SW480 (cell line): ENCODE measurements around the gene CELF2.

ENCODE experiments used
- DNase-seq: peaks from one replicate; pipeline ENCODE4 v3.0.0-alpha.2; 2016; ENCODE audit warnings: low spot score

CELF2 gene

GRCh38 chr10:11058965-11059364 is 41.3 kb downstream of the CELF2 start:
- DNase-seq: no peak

DNA sequence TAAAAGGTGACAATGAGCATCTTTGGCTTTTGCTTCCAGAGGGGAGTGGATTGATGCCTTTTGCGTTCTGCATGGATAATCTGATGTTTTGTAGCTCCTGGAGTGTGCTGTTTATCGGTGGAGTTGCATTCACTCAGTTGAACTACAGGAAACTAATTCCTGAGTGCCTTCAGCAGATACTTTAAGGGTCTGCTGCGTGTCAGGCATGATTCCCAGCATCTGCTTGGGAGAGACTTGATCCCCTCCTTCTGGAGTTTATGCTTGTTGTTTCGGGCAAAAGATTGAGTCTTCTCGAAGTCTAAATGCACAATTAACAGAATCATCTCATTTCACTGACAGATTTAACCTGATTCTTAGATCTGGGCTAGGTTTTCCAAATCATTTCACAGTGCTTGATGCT is 46.2 kb downstream of the CELF2 start:
- DNase-seq: no peak

DNA sequence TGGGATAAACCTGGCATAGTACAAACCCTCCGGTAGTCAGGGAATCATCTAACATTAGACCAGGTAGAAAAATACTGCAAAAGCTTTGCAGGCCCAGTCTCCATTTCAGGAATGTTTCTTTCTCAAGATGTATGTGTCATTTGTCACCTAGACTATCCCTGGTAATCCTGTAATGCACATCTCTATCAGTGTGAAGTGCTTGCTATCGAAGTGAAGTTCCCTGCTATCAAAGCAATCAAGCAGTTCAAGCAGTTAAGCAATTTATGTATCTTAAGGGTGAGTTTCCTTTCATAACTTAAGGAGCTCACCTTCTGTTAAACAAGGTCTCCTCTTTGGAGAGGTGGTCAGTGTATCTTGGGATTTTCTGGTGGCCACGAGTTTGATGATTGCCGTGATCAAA is 47.2 kb downstream of the CELF2 start:
- no peak for DNase-seq

GRCh38 chr10:11065567-11065966 is 47.9 kb downstream of the CELF2 start:
- no peak for DNase-seq

GRCh38 chr10:11066520-11066919 is 48.8 kb downstream of the CELF2 start:
- DNase-seq: no peak

DNA sequence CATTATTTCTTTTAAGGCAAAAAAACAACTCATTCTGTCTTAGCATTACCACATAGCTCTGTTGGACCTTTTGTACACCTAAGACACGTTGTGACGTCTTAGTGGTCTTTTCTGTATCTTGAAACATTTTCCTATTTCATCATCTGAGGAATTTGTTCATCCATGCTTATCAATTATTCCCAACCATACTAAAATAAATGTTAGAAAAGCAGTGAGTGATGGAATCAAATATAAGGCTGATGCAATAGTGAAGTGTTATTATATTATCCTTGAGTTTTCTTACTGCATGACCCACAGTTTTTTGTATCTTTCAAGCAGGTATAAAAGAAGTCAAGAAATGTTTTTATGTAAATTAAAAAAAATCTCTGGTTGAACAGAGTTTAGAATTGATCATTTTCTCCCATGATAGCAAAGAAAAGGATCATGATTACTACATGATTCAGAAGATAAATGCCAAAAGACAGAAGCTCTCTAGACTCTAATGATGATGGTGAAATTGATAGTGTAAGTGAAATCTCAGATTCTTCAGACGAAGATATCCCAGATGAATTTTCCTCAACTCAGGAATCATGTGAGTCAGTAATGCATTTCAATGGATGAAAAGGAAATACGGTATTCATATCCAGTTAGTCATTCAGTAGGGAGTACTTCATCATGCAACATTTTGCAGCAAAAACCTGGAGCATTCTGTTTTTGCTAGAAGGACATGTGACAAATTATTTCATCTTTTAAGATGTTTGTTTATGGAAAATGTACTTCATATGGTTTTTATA is 51.4 kb downstream of the CELF2 start:
- no peak for DNase-seq

GRCh38 chr10:11073410-11073809 is 55.7 kb downstream of the CELF2 start:
- DNase-seq: no peak

- DNase-seq: no peak
Observed at GRCh38 chr10:11074536-11075267, 57.0 kb downstream of the CELF2 start.

GRCh38 chr10:11076221-11076620 is 58.5 kb downstream of the CELF2 start:
- DNase-seq: no peak

DNA sequence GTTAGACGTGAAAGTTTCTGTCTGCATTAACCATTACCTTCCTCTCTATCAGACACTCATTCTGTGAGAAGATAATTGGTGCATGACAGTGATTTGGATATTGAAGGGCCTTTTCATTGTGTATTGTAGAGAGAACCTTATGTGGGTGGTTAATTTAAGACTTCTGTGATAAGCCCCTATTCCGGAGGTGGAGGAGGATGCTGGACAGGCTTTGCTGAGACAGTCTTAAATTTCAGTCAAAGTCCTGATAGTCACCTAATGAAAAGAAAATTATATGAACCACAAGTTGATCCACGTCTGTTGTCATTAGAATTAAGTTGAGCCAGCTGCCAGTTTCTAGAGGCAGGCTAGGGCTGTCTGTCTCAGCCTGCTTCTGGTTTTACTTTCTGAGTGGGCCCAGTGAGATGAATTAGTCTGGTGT is 62.9 kb downstream of the CELF2 start:
- DNase-seq: no peak

DNA sequence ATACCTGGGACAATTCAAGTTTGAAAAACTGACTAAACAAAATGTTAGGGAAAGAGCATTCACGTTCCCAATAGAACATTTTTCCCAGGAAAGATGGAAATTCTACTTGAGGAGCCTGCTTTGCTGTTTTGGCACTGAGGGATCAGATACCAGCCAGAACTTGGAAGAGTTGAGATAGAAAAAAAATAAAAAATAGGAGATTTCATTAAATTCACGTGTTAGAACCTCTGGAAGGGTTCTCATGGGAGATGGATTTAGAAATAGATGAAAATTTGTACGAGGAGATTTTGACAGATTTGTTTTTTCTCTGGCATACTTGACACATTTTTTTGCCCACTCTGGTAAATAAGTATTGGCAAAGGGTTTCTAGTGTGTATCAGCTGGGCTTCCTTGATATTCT is 63.7 kb downstream of the CELF2 start:
- no peak for DNase-seq

DNA sequence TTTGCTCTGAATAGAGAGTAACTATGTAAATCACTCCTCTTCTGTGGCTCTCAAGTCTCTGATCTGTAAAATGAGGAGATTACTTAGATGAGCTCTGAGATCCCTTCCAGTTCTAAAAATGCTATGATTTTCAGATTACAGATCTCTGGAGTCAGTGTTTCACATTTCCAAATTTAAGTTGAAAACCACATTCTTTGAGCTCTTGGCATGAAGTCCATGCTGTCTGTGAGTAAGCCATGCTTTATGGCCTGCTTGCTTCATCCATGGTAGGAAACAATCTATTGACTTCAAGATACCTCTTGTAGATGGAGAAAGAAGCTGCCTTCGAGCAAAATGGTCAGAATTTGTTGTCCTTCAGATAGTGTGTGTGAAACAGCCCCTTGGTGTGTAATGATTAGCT is 64.9 kb downstream of the CELF2 start:
- no peak for DNase-seq

DNA sequence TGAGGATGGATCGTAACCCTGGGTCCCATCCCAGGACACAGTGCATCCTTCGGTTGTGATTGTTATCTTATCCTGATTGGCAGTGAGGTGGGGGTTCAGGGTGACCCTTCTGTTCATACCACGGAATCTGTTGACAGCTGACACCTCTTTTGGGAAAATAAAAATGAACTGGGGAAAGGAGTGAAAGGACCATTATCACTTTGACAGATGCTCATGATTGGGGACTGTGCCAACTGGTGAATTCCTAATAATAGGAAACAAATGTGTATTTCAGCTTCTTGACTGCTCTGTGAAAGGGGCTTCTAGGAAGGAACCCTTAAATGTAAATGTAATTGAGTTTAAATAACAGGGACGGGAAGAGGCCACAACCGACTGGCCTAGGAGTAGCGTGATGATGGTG is 65.4 kb downstream of the CELF2 start:
- DNase-seq: no peak

DNA sequence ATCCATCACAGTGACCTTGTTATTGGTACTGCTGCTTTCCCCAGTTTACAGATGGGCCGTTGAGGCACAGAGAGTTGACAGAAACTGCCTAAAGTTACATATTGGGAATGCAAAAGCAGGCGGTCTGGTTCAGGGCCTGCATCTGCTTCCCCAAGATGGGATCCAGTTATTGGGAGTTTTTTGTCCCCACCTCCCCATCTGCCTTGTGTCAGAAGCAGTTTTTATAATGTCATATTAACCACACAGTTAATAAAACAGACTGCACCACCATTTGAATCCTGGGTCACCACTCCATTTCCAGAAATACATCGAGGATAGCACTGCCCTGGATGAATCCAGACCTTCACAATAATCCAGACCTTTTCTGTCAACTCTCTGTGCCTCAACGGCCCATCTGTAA is 67.9 kb downstream of the CELF2 start:
- DNase-seq: no peak

DNA sequence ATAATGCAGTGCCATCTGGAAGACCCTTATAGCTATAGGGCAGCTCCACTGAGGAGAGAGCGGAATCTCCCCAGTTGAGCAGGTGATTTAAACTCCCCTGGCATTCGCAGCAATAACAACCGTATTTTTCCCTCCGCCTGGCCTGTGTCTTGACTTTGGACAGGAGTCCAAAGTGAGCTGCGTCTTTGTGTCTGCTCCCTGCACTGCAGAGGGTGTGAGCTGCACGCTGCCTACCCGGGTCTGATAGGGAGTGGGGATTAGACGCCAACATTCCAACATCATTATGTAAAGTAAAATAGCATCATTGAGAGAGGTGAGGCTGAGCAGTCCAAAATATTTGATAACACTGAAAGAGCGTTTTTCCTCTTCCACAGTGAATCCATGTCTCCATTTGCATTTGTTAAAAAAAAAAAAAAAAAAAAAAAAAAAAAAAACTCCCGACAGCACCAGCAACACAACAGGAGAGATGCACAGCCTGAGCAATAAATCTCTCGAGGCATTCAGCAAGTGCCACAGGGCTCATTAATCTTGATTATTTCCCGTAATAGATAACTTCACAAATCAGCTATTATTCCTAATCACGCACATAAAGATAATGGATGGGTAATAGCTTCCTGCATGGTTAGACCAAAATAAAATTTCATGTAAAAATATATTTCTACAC is 68.6 kb downstream of the CELF2 start:
- no peak for DNase-seq

GRCh38 chr10:11087372-11087771 is 69.7 kb downstream of the CELF2 start:
- DNase-seq: no peak

DNA sequence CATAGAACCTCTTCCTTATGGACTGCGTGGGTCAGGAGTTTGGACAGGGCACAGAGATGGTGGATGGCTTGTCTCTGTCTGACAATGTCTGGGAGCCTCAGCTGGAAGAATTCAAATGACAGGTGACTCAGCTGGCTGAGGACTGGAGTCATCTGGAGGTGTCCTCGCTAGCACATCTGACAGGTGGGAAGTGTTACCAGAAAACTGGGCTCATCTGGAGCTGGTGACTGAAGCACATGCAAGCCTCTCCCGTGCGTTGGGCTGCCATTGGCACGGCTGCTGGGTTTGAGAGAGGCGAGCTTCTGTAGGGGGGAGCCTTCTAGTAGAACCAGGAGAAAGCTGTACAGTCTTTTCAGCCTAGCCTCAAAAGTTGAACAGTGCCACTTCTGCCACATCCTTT is 71.0 kb downstream of the CELF2 start:
- no peak for DNase-seq

DNA sequence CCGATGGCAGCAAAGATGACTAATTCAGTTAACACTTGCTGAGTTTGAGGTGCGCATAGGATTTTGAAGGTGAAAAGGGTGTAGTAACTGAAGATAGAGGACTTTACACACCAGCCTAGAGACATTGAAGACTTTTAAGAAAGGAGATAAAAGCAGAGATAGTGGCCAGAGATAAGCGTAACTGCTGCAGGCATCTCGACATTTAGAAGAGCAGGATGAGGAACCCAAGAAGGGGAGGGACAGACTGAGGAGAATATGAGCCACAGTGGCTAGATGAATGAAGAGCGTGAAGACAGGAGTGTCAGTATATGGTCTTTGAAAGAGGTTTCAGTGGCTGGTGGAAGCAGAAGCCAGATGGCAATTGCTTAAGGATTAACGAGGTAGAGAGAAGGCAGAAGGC is 71.6 kb downstream of the CELF2 start:
- DNase-seq: no peak

DNA sequence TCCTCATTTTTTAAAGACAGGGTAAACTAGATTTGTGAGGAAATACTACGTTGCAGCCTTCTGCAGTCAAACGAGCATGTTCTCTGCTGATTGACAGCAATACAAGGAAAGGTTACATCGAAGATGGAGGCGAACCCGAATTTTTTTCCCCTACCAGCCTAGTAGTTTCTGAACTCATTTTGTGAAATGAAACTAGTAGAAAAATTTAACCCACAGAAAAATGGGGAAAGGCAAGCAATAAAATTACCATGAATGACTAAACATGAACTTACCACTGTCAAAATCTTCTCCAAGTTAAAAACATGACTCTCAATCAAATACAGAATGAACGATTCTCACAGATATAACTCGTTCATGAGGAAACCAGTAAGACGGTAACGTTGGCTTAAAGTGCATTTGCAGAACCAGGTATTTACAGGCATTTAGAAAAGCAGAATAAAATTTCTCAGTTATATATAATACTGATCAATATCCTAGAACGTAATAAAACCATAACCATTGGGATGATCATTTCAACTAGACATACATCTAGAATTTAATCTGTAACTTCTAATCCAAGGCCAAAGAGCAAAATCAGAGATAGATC is 73.9 kb downstream of the CELF2 start:
- DNase-seq: no peak

- DNase-seq: no peak
Observed at GRCh38 chr10:11093771-11094736, 76.4 kb downstream of the CELF2 start.

GRCh38 chr10:11095374-11095801 is 77.7 kb downstream of the CELF2 start:
- no peak for DNase-seq

- no peak for DNase-seq
Observed at GRCh38 chr10:11096422-11096821, 78.8 kb downstream of the CELF2 start.
